SK-N-SH treated with all-trans-retinoic acid at 6 μM for 48 hours (cell line): ENCODE results near the gene CALCOCO1.

Experiments
- ATAC-seq: fragments of 200-7000 bp; cut with Tn5 transposase; 3 replicates; pipeline ENCODE4 v1.9.1; 2020; ENCODE audit warnings: mild to moderate bottlenecking, moderate library complexity
- ARNTL ChIP-seq: fragments of 450-650 bp; formaldehyde crosslinking; IDR thresholded peaks from 2 replicates; pipeline ENCODE4 v1.5.0; 2020; ENCODE audit warnings: low read depth, mild to moderate bottlenecking, moderate library complexity, borderline replicate concordance
- BACH2 ChIP-seq: fragments of 250-450 bp; sonication (Bioruptor Pico); IDR thresholded peaks from 2 replicates; pipeline ENCODE4 v1.9.0; 2021; ENCODE audit warnings: mild to moderate bottlenecking, borderline replicate concordance
- CSDC2 ChIP-seq: fragments of 250-450 bp; sonication (Bioruptor Pico); IDR thresholded peaks from 2 replicates; pipeline ENCODE4 v1.5.0; 2020; ENCODE audit warnings: mild to moderate bottlenecking, moderate library complexity
- ESRRG ChIP-seq: fragments of 250-450 bp; sonication (Bioruptor Pico); IDR thresholded peaks from 2 replicates; pipeline ENCODE4 v1.6.1; 2021; ENCODE audit warnings: mild to moderate bottlenecking
- GLIS3 ChIP-seq: fragments of 250-450 bp; sonication (Bioruptor Pico); IDR thresholded peaks from 2 replicates; pipeline ENCODE4 v1.5.0; 2020; ENCODE audit warnings: mild to moderate bottlenecking, moderate library complexity
- ISL1 ChIP-seq: fragments of 250-450 bp; sonication (Bioruptor Pico); IDR thresholded peaks from 2 replicates; pipeline ENCODE4 v2.1.2; 2022; ENCODE audit warnings: mild to moderate bottlenecking, moderate library complexity
- OSR1 ChIP-seq: fragments of 250-450 bp; sonication (Bioruptor Pico); IDR thresholded peaks from 2 replicates; pipeline ENCODE4 v1.8.0; 2022; ENCODE audit warnings: moderate library complexity, mild to moderate bottlenecking, inconsistent platforms
- PPARA ChIP-seq: fragments of 250-450 bp; sonication (Bioruptor Pico); IDR thresholded peaks from 2 replicates; pipeline ENCODE4 v1.5.0; 2020; ENCODE audit warnings: mild to moderate bottlenecking, borderline replicate concordance
- RARB ChIP-seq: fragments of 250-450 bp; sonication (Bioruptor Pico); IDR thresholded peaks from 2 replicates; pipeline ENCODE4 v1.8.0; 2021; ENCODE audit warnings: mild to moderate bottlenecking, moderate library complexity
- SNAI2 ChIP-seq: fragments of 250-450 bp; sonication (Bioruptor Pico); IDR thresholded peaks from 2 replicates; pipeline ENCODE4 v1.5.0; 2020; ENCODE audit warnings: mild to moderate bottlenecking, moderate library complexity
- TCF4 ChIP-seq: fragments of 250-450 bp; sonication (Bioruptor Pico); IDR thresholded peaks from 2 replicates; pipeline ENCODE4 v1.8.0; 2021; ENCODE audit warnings: mild to moderate bottlenecking, moderate library complexity, borderline replicate concordance
- TOX ChIP-seq: fragments of 250-450 bp; sonication (Bioruptor Pico); IDR thresholded peaks from 2 replicates; pipeline ENCODE4 v1.8.0; 2021; ENCODE audit warnings: mild to moderate bottlenecking, moderate library complexity, borderline replicate concordance
- ZC3H10 ChIP-seq: fragments of 250-450 bp; sonication (Bioruptor Pico); IDR thresholded peaks from 2 replicates; pipeline ENCODE4 v1.5.1; 2021; ENCODE audit warnings: mild to moderate bottlenecking, moderate library complexity
- ZFP3 ChIP-seq: fragments of 250-450 bp; sonication (Bioruptor Pico); IDR thresholded peaks from 2 replicates; pipeline ENCODE4 v1.5.0; 2020; ENCODE audit warnings: mild to moderate bottlenecking, moderate library complexity
- ZFP30 ChIP-seq: fragments of 450-650 bp; formaldehyde crosslinking; IDR thresholded peaks from 2 replicates; pipeline ENCODE4 v1.5.0; 2022; ENCODE audit warnings: mild to moderate bottlenecking, moderate library complexity
- ZNF565 ChIP-seq: fragments of 450-650 bp; formaldehyde crosslinking; conservative IDR thresholded peaks from 2 replicates; pipeline ENCODE4 v1.5.0; 2020; ENCODE audit warnings: low read depth, mild to moderate bottlenecking, moderate library complexity
- ZNF70 ChIP-seq: fragments of 450-650 bp; formaldehyde crosslinking; IDR thresholded peaks from 2 replicates; pipeline ENCODE4 v1.5.0; 2020; ENCODE audit warnings: mild to moderate bottlenecking, moderate library complexity
- ZNF8 ChIP-seq: fragments of 450-650 bp; formaldehyde crosslinking; IDR thresholded peaks from 2 replicates; pipeline ENCODE4 v1.5.0; 2020; ENCODE audit warnings: mild to moderate bottlenecking, moderate library complexity
- TF ChIP-seq, protein P1 (sequence below): fragments of 250-450 bp; sonication (Bioruptor Pico); IDR thresholded peaks from 2 replicates; pipeline ENCODE4 v1.8.0; 2020; ENCODE audit warnings: mild to moderate bottlenecking, moderate library complexity, borderline replicate concordance
- TF ChIP-seq, protein P2 (sequence below): fragments of 250-450 bp; sonication (Bioruptor Pico); IDR thresholded peaks from 2 replicates; pipeline ENCODE4 v1.5.1; 2020; ENCODE audit warnings: low read depth, mild to moderate bottlenecking, moderate library complexity
- TF ChIP-seq, protein P3 (sequence below): fragments of 250-450 bp; sonication (Bioruptor Pico); IDR thresholded peaks from 2 replicates; pipeline ENCODE4 v1.5.0; 2020; ENCODE audit warnings: mild to moderate bottlenecking, moderate library complexity

CALCOCO1 gene

DNA sequence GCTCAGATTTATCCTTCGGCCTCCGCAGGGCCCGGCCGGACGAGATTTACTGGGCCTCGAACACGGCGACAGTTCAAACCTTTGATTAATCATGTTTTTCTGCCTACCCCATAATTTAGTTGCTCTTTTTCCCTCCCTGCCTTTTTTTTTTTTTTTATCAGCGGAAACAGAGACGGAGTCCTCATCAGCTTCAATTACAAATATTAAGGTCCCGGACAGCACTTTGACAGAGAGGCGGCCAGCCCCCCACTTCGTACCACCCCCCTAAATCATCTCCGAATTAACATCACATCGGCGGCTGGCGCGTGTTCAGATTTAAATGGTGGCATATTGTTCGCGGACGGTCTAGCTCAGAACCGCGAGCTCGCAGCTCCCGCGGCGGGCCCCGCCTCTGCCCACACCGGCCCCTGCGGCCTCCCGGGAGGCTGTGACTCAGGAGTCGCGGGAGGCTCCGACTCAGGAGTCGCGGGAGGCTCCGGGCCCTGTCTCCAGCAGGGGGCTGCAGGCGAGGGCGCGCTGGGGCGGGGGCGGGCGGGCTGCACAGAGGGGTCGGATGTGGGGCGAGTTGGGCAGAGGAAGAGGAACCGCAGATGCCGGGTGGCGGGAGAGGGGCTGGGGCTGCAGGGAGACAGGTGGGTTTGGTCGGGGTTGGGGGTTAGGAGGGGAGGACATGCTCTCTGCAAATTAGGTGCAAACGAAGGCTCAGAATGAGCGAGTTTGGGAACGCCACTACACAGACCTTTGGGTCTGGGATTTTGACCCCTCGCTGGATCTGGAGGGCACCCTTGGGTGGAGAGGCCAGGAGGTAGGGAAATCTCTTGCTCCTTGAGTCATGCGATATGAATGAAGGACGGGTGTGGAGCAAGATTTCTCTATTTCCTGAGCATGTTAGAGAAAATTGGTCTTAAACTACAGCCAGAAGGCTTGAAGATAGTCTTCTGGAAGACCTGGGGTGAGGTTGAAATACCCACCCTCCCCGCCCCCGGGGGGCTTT is 31.8 kb downstream of the CALCOCO1 start:
- peak; percentile 21; the same call in 1 of the 3 replicates for ATAC-seq

DNA sequence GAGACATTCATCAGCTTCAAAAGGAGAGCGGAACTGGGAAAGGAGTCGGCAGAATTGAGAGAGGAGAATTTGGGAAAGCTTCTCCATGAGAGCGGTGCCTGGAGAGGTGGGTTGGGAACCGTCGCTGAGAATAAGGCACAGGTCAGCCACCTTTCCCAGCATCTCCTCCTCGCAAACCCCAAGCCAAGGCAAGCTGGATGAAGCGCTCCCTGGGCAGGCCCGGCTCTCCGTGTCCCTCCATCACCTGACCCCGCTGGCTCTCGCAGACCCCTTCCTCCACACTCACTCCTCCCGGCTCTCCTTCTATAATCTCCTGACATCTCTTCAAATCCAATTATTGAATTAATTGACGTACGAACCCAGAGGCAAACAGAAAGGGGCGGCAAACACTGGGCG is 32.5 kb downstream of the CALCOCO1 start:
- TF ChIP-seq CSDC2 (CRISPR knock-in tag) = no peak
- ATAC-seq = no peak

More for the DNA sequence above, 31.8 kb downstream of the CALCOCO1 start:
- TF ChIP-seq ZNF70 = no peak
- TF ChIP-seq, protein P1, sequence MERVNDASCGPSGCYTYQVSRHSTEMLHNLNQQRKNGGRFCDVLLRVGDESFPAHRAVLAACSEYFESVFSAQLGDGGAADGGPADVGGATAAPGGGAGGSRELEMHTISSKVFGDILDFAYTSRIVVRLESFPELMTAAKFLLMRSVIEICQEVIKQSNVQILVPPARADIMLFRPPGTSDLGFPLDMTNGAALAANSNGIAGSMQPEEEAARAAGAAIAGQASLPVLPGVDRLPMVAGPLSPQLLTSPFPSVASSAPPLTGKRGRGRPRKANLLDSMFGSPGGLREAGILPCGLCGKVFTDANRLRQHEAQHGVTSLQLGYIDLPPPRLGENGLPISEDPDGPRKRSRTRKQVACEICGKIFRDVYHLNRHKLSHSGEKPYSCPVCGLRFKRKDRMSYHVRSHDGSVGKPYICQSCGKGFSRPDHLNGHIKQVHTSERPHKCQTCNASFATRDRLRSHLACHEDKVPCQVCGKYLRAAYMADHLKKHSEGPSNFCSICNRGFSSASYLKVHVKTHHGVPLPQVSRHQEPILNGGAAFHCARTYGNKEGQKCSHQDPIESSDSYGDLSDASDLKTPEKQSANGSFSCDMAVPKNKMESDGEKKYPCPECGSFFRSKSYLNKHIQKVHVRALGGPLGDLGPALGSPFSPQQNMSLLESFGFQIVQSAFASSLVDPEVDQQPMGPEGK (CRISPR knock-in tag) = no peak
- no peak for TF ChIP-seq PPARA (CRISPR knock-in tag)

DNA sequence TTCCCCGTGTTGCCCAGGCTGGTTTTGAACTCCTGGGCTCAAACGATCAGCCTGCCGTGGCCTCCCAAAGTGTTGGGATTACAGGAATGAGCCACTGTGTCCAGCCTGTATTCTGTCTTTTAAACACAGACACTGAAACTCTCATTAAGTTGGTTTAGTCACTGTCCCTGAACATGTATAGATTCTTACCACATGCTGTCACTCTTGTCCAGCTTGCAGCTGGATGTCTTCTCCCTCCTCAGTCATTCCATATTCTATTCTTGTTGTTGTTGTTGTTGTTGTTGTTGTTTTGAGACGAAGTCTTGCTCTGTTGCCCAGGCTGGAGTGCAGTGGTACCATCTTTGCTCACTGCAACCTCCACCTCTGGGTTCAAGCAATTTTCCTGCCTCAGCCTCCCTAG is 39.1 kb downstream of the CALCOCO1 start:
- no peak for TF ChIP-seq CSDC2 (CRISPR knock-in tag)
- TF ChIP-seq TCF4 = no peak
- no peak for TF ChIP-seq BACH2 (CRISPR knock-in tag)
- TF ChIP-seq ARNTL (CRISPR knock-in tag) = no peak
- no peak for TF ChIP-seq ZFP30 (CRISPR knock-in tag)
- TF ChIP-seq ZC3H10 (CRISPR knock-in tag) = no peak
- TF ChIP-seq ZNF70 = no peak
- TF ChIP-seq RARB (CRISPR knock-in tag) = no peak
- TF ChIP-seq ESRRG = no peak
- TF ChIP-seq, protein P1 (CRISPR knock-in tag) = no peak
- TF ChIP-seq, protein P2, sequence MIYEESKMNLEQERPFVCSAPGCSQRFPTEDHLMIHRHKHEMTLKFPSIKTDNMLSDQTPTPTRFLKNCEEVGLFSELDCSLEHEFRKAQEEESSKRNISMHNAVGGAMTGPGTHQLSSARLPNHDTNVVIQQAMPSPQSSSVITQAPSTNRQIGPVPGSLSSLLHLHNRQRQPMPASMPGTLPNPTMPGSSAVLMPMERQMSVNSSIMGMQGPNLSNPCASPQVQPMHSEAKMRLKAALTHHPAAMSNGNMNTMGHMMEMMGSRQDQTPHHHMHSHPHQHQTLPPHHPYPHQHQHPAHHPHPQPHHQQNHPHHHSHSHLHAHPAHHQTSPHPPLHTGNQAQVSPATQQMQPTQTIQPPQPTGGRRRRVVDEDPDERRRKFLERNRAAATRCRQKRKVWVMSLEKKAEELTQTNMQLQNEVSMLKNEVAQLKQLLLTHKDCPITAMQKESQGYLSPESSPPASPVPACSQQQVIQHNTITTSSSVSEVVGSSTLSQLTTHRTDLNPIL (CRISPR knock-in tag) = no peak
- TF ChIP-seq, protein P3, sequence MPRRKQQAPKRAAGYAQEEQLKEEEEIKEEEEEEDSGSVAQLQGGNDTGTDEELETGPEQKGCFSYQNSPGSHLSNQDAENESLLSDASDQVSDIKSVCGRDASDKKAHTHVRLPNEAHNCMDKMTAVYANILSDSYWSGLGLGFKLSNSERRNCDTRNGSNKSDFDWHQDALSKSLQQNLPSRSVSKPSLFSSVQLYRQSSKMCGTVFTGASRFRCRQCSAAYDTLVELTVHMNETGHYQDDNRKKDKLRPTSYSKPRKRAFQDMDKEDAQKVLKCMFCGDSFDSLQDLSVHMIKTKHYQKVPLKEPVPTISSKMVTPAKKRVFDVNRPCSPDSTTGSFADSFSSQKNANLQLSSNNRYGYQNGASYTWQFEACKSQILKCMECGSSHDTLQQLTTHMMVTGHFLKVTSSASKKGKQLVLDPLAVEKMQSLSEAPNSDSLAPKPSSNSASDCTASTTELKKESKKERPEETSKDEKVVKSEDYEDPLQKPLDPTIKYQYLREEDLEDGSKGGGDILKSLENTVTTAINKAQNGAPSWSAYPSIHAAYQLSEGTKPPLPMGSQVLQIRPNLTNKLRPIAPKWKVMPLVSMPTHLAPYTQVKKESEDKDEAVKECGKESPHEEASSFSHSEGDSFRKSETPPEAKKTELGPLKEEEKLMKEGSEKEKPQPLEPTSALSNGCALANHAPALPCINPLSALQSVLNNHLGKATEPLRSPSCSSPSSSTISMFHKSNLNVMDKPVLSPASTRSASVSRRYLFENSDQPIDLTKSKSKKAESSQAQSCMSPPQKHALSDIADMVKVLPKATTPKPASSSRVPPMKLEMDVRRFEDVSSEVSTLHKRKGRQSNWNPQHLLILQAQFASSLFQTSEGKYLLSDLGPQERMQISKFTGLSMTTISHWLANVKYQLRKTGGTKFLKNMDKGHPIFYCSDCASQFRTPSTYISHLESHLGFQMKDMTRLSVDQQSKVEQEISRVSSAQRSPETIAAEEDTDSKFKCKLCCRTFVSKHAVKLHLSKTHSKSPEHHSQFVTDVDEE (CRISPR knock-in tag) = no peak
- no peak for ATAC-seq

DNA sequence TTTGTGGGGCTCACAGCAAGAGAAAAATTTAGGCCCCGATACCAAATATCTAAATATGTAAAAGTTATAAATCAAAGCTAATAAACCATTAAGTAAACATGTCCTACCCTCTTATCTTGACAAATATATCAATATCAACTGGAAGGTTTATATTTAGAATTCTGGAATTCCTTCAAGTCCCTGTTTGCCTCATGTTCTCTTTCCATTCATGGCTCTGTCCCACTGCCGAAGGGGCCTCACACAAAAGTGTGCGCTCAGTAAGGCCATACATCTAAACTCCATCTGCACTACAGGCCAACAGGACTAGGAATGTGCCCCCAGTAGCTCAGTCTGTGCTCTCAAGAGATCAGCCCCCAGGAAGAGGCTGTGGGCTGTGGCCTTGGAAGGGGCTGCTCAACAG is 40.8 kb downstream of the CALCOCO1 start:
- TF ChIP-seq TOX (CRISPR knock-in tag) (no peak), ZNF8 (no peak), ZNF70 (no peak), RARB (CRISPR knock-in tag) (no peak), TCF4 (no peak), OSR1 (CRISPR knock-in tag) (no peak), PPARA (CRISPR knock-in tag) (no peak), CSDC2 (CRISPR knock-in tag) (no peak)
- TF ChIP-seq, all 23 proteins: peak for 0
- ATAC-seq = no peak

DNA sequence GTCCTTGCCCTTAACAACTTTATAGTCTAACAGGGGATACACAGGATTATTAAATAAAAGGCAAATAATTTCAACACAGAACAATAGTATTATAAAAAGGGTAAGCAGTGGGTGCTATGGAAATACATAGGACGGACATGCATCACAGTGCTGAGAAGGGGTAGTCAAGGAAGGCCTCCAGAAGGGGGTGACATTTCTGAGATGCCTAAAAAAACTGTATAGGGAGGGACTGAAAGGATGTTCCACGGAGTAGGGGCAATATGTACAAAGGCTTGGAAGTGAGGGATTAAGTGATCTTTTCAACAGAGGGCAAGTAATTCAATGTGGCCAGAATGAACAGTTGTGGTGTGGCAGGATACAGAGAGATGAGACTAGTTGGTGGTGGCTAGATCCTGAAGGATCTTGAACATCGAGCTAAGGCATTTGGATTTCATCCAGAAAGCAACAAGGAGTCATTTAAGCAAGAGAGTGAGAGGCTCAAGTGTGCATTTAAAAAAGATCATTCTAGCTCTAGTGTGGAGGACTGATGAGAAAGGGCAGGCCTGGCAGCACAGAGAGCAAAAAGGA is 42.5 kb downstream of the CALCOCO1 start:
- no peak for ATAC-seq
- TF ChIP-seq ZFP3 (no peak), ZNF8 (no peak), ISL1 (CRISPR knock-in tag) (no peak), CSDC2 (CRISPR knock-in tag) (no peak), ARNTL (CRISPR knock-in tag) (no peak), ESRRG (no peak), ZNF565 (no peak), SNAI2 (CRISPR knock-in tag) (no peak), TOX (CRISPR knock-in tag) (no peak), PPARA (CRISPR knock-in tag) (no peak), GLIS3 (CRISPR knock-in tag) (no peak), TCF4 (no peak)
- TF ChIP-seq, protein P1 (CRISPR knock-in tag) = no peak
